Colonic mucosa (tissue), 4 donors: ENCODE measurements around the gene NDUFA8. TPM values are rescaled to one million over a fixed set of nuclear protein-coding genes. Genes with fewer than 3 reads are reported as not detected.
A peak's percentile ranks its signal among the peaks of the same experiment; 100 is the strongest.

Source experiments
- DNase-seq: peaks from one replicate; pipeline ENCODE4 v3.0.0-alpha.2; 2020
- H3K27ac ChIP-seq: fragments of 200-600 bp; one replicate; pipeline ENCODE4 v1.8.0; 2021
- H3K27me3 ChIP-seq: fragments of 200-600 bp; one replicate; pipeline ENCODE4 v1.8.0; 2021
- H3K36me3 ChIP-seq: fragments of 200-600 bp; one replicate; pipeline ENCODE4 v1.8.0; 2021
- H3K4me1 ChIP-seq: fragments of 200-600 bp; one replicate; pipeline ENCODE4 v1.8.0; 2021; ENCODE audit warnings: mild to moderate bottlenecking
- H3K4me3 ChIP-seq: fragments of 200-600 bp; one replicate; pipeline ENCODE4 v1.8.0; 2021
- H3K9ac ChIP-seq, 2 donors: one replicate each; pipeline ENCODE4 v1.7.0; 2013; ENCODE audit warnings: control low read depth in 2 of 2, low read depth in 2 of 2, low read length in 2 of 2
- H3K9me3 ChIP-seq: fragments of 200-600 bp; one replicate; pipeline ENCODE4 v1.8.0; 2021
- intact Hi-C: fragments of 100-400 bp; cut with DNase I; formaldehyde crosslinking; loops from one replicate; pipeline ENCODE4 v1.14.1; 2022
- total RNA-seq, 2 donors: library from RNA; stranded (reverse); fragmentation: NEBNext Ultra II Directional in 1 of 2; extraction: Animal tissue kit (Norgen Biotek cat#: 25700) in 1 of 2; gene quantifications; one replicate each; pipeline ENCODE4 v1.2.1, GENCODE V29; 2021
- TF ChIP-seq, protein P1 (sequence below): fragments of 200-600 bp; IDR thresholded peaks from one replicate; pipeline ENCODE4 v1.8.0; 2022; ENCODE audit warnings: antibody characterized with exemption, mild to moderate bottlenecking
- donor health status: healthy.
- donor health status: DM: no; HTN: no; CAD: no.
- donor health status: DM: no; HTN: no; CAD: no.

NDUFA8 gene
- total RNA-seq, 2 donors from 2014 or later: 77.4 to 103 TPM

DNA sequence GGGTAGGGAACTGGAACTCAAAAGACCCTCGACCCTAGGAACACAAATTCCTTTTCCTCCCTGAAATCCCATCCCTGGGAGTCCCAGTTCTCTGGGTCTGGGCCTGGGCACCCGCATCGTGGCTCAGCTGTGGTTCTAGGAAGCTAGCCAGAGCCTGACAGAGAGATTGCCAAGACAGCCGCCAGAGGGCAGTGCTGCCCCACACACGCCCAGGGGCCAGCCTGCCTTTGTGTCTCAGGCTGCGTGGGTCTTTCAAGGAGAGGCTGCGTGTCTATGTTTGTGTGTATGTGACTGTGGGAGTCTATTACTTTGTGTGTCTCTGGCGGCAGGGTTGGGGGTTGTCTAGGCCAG lies 34.4 kb downstream of the NDUFA8 start:
- no peaks in the 10 kb centered on the region for H3K4me1 ChIP-seq
- peaks cover 12% of the 10 kb centered on the region for H3K27me3 ChIP-seq
- H3K4me3 ChIP-seq: no peak overlapping the region
- intact Hi-C loops: loop anchor here (1.0 to 10.0 kb wide), 3 partner anchors 225 to 680 kb away; partner anchors contain the start of gene OR1K1
- TF ChIP-seq, protein P1, sequence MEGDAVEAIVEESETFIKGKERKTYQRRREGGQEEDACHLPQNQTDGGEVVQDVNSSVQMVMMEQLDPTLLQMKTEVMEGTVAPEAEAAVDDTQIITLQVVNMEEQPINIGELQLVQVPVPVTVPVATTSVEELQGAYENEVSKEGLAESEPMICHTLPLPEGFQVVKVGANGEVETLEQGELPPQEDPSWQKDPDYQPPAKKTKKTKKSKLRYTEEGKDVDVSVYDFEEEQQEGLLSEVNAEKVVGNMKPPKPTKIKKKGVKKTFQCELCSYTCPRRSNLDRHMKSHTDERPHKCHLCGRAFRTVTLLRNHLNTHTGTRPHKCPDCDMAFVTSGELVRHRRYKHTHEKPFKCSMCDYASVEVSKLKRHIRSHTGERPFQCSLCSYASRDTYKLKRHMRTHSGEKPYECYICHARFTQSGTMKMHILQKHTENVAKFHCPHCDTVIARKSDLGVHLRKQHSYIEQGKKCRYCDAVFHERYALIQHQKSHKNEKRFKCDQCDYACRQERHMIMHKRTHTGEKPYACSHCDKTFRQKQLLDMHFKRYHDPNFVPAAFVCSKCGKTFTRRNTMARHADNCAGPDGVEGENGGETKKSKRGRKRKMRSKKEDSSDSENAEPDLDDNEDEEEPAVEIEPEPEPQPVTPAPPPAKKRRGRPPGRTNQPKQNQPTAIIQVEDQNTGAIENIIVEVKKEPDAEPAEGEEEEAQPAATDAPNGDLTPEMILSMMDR: peak; percentile 94
- peak; percentile 83 for DNase-seq
- H3K9ac ChIP-seq: no peak overlapping the region
- H3K36me3 ChIP-seq: no peaks in the 10 kb centered on the region
- no peak overlapping the region for H3K27ac ChIP-seq
- H3K9me3 ChIP-seq: no peaks in the 10 kb centered on the region

DNA sequence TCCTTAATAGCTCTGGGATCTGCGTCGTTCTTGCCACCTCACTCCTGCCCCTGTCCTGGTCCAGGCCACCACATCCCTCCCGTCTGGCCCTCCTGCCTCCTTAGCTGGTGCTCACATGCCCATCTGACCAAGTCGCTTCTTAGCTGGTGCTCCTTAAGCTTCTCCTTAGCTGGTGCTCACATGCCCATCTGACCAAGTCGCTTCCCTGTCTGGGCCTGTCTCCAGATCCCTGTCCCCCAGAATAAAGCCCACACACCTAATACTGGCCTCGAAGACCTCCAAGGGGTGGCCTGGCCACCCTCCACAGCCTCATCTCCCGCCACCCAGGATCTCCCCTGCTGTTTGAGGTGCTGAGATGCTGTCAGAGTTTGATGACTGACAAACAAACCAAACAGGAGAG lies 35.1 kb downstream of the NDUFA8 start:
- H3K4me3 ChIP-seq: no peak overlapping the region
- H3K4me1 ChIP-seq: no peaks in the 10 kb centered on the region
- intact Hi-C loops: loop anchor here (10.0 kb wide), 2 partner anchors 330 to 680 kb away; partner anchors contain the start of gene OR1K1
- no peak overlapping the region for H3K27ac ChIP-seq
- H3K9ac ChIP-seq: no peak overlapping the region
- no peaks in the 10 kb centered on the region for H3K9me3 ChIP-seq
- no peak for DNase-seq
- peaks cover 12% of the 10 kb centered on the region for H3K27me3 ChIP-seq
- no peaks in the 10 kb centered on the region for H3K36me3 ChIP-seq
- TF ChIP-seq, protein P1: no peak

DNA sequence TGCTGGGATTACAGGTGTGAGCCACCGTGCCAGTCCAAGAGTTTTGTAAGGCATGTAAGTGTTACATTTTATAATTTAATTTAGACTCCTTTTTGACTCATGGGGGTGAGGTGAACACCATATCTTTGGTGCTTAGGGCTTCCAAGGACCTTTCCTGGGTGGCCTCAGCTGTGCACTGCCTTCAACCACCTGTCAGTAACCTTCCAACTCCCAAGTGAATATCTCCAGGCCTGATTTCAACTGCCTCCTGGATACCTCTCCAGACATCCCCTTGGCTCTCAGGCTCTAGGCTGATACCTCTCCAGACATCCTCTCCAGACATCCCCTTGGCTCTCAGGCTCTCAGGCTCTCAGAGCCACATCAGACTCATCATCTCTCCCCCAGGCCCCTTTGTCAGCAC lies 35.5 kb downstream of the NDUFA8 start:
- TF ChIP-seq, protein P1: no peak
- H3K9ac ChIP-seq: no peak overlapping the region
- H3K9me3 ChIP-seq: no peaks in the 10 kb centered on the region
- DNase-seq: no peak
- H3K27me3 ChIP-seq: peaks cover 12% of the 10 kb centered on the region
- intact Hi-C loops: loop anchor here (10.0 kb wide), 2 partner anchors 331 to 681 kb away; partner anchors contain the start of gene OR1K1
- H3K27ac ChIP-seq: no peak overlapping the region
- no peaks in the 10 kb centered on the region for H3K4me1 ChIP-seq
- no peak overlapping the region for H3K4me3 ChIP-seq
- H3K36me3 ChIP-seq: no peaks in the 10 kb centered on the region

DNA sequence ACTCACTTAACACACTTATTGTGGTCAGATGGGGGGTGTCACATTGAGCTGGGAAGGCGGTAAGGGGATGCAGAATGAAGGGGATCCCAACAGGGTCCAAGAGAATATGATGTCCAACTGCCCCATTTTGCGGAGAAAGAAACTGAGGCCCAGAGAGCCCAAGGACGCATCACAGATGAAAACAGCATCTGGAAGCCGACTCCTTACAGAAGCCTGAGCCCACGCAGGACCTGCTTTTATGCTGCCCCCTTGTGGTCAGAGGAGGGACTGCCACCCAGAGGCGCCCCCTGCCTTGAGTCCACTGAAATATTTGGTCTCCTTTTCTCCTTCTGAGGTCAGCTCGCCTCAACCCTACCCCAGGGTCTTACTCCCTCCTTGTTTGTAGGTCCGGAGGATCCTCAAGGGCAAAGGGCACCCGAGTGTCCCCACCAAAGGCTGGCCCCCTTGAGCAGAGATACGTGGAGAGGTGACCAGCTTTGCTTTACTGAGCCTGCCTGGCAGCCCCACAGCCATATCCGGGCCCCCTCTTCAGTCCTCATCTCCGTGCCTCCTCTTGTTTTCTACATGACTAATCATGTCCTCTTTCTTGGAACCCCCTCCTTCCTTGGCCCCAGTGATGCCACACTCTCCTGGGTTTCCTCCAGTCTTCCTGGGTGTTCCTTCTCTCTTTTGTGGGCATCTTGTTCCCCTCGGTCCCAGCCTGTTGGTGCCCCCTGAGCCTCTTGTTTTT lies 36.5 kb downstream of the NDUFA8 start:
- Histone ChIP-seq H3K4me1 (no peaks in the 10 kb centered on the region), H3K4me3 (no peak overlapping the region), H3K27ac (no peak overlapping the region), H3K9ac (no peak overlapping the region), H3K36me3 (no peaks in the 10 kb centered on the region), H3K27me3 (peaks cover 12% of the 10 kb centered on the region), H3K9me3 (no peaks in the 10 kb centered on the region)
- intact Hi-C loops: loop anchor here (2.0 to 10.0 kb wide), 3 partner anchors 20 to 682 kb away; partner anchors contain the start of gene OR1K1
- DNase-seq: peak; percentile 79
- TF ChIP-seq, protein P1: peak; percentile 95

DNA sequence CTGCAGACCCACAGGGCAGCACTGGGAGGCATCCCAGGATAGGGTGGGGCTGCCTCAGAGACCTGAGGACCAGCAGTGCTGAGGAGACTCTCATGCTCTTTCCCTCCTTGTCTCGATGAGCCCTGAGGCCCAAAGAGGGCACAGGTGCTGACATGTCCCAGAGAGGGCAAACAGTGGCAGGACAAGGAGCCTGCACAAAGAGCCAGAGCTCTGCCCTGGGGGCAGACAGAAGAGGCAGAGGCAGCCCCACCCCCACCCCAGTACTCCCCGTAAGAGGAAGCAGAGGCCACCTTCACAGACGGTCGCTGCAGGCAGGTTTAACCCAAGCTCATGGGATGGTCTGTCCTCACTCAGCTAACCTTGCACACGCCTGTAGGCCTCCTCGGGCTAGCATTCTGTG lies 37.1 kb downstream of the NDUFA8 start:
- TF ChIP-seq, protein P1: no peak
- H3K4me1 ChIP-seq: no peaks in the 10 kb centered on the region
- DNase-seq: no peak
- intact Hi-C loops: loop anchor here (2.0 to 10.0 kb wide), 3 partner anchors 20 to 682 kb away; partner anchors contain the start of gene OR1K1
- peaks cover 11% of the 10 kb centered on the region for H3K27me3 ChIP-seq
- H3K36me3 ChIP-seq: no peaks in the 10 kb centered on the region
- H3K27ac ChIP-seq: no peak overlapping the region
- H3K9ac ChIP-seq: no peak overlapping the region
- no peaks in the 10 kb centered on the region for H3K9me3 ChIP-seq
- no peak overlapping the region for H3K4me3 ChIP-seq
